Caco-2 (cell line): ENCODE data around the gene PHACTR1. TPM values are rescaled to one million over a fixed set of nuclear protein-coding genes. Genes with fewer than 3 reads are reported as not detected.

Experiments used
- BruUV-seq: library from RNA; stranded (reverse); fragments of 400-500 nt; replicated peaks from 2 replicates; lab custom pipeline; 2021; lab: Mats Ljungman, UMichigan
- CTCF ChIA-PET: fragments of 300-600 bp; sonication (Branson Sonifier 250); formaldehyde crosslinking; loops from one replicate; lab custom pipeline; 2022; ENCODE audit warnings: antibody characterized with exemption; lab: Charles Lee
- POLR2A ChIA-PET: fragments of 300-600 bp; sonication (Branson Sonifier 250); formaldehyde crosslinking; loops from one replicate; lab custom pipeline; 2022; ENCODE audit warnings: antibody characterized with exemption; lab: Charles Lee
- DNase-seq, 2 experiments: peaks; one replicate each; pipeline versions ENCODE4 v3.0.0 to v3.0.0-alpha.2; 2020 to 2022
- H3K27me3 ChIP-seq: replicated peaks from 2 replicates; pipeline ENCODE4 v1.6.0; 2011; ENCODE audit warnings: low read length; ENCODE audit not compliant: control insufficient read depth, insufficient read depth
- H3K36me3 ChIP-seq: 2 replicates; pipeline ENCODE4 v1.5.1; 2011; ENCODE audit warnings: low read length; ENCODE audit not compliant: control insufficient read depth, insufficient read depth
- H3K4me1 ChIP-seq: fragments of 250-450 bp; sonication (Bioruptor Pico); 2 replicates; pipeline ENCODE4 v1.5.1; 2020; ENCODE audit warnings: mild to moderate bottlenecking
- H3K4me3 ChIP-seq: 2 replicates; pipeline ENCODE4 v1.5.1; 2011; ENCODE audit warnings: low read depth, mild to moderate bottlenecking, control low read depth, low read length
- H3K9me3 ChIP-seq: fragments of 250-450 bp; sonication (Bioruptor Pico); 2 replicates; pipeline ENCODE4 v1.5.1; 2020; ENCODE audit warnings: mild to moderate bottlenecking, moderate library complexity
- H3K27ac Mint-ChIP-seq: one replicate; pipeline ENCODE4 v1.8.0; 2022; ENCODE audit warnings: mixed read lengths; ENCODE audit not compliant: unreplicated experiment
- H3K27me3 Mint-ChIP-seq: one replicate; pipeline ENCODE4 v1.8.0; 2022; ENCODE audit warnings: mixed read lengths; ENCODE audit not compliant: insufficient read depth, unreplicated experiment
- H3K36me3 Mint-ChIP-seq: one replicate; pipeline ENCODE4 v1.8.0; 2022; ENCODE audit warnings: mild to moderate bottlenecking, mixed read lengths; ENCODE audit not compliant: insufficient read depth, unreplicated experiment
- H3K4me1 Mint-ChIP-seq: one replicate; pipeline ENCODE4 v1.8.0; 2022; ENCODE audit warnings: low read depth, mixed read lengths; ENCODE audit not compliant: unreplicated experiment
- H3K4me3 Mint-ChIP-seq: one replicate; pipeline ENCODE4 v1.8.0; 2022; ENCODE audit warnings: mild to moderate bottlenecking, moderate library complexity, mixed read lengths; ENCODE audit not compliant: unreplicated experiment
- H3K9me3 Mint-ChIP-seq: one replicate; pipeline ENCODE4 v1.8.0; 2022; ENCODE audit warnings: mixed read lengths; ENCODE audit not compliant: unreplicated experiment
- CTCF ChIP-seq, 2 experiments: fragments of 200-600 bp in 1 of 2; IDR thresholded peaks; 1 replicate in 1 of 2; 2 replicates in 1 of 2; pipeline versions ENCODE4 v1.5.1 to v1.8.0; 2011 to 2022; ENCODE audit warnings: antibody characterized with exemption in 1 of 2, control low read depth in 1 of 2, inconsistent platforms in 1 of 2, low read depth in 1 of 2, low read length in 1 of 2, mild to moderate bottlenecking in 1 of 2, moderate library complexity in 1 of 2; ENCODE audit not compliant: insufficient read depth in 1 of 2, severe bottlenecking in 1 of 2, unreplicated experiment in 1 of 2
- intact Hi-C: fragments of 100-400 bp; cut with micrococcal nuclease; formaldehyde crosslinking; loops from one replicate; pipeline ENCODE4 v1.10.0; 2022; ENCODE audit not compliant: unreplicated experiment
- total RNA-seq: library from RNA; stranded (reverse); gene quantifications from 2 replicates; pipeline ENCODE4 v1.2.3, GENCODE V29; 2022

Gene PHACTR1
- total RNA-seq, 1 experiment from 2014 or later: 0.41 TPM

GRCh38 chr6:13166269-13166668 lies 449.7 kb downstream of the PHACTR1 start:
- H3K36me3 ChIP-seq: no peaks in the 10 kb centered on the region
- no peak for DNase-seq
- Mint-ChIP-seq H3K4me3 (no peak overlapping the region), H3K27me3 (peaks cover 17% of the 10 kb centered on the region), H3K36me3 (no peaks in the 10 kb centered on the region), H3K27ac (no peak overlapping the region), H3K4me1 (peaks cover 6% of the 10 kb centered on the region), H3K9me3 (no peaks in the 10 kb centered on the region)
- no peaks in the 10 kb centered on the region; the same call in 1 of the 2 replicates for H3K27me3 ChIP-seq
- H3K9me3 ChIP-seq: no peaks in the 10 kb centered on the region
- BruUV-seq: no TSS peak
- no peak overlapping the region for H3K4me3 ChIP-seq
- H3K4me1 ChIP-seq: no peaks in the 10 kb centered on the region
- TF ChIP-seq CTCF (IDR thresholded peaks at IDR 0.05; ENCODE audit: insufficient read depth in 1 of 2, low read depth in 1 of 2, low read length in 1 of 2, severe bottlenecking in 1 of 2, unreplicated experiment in 1 of 2): no peak
- ChIA-PET POLR2A (no interaction called here), CTCF (no interaction called here)
- intact Hi-C loops: no loop called here

GRCh38 chr6:13166916-13167315 lies 450.3 kb downstream of the PHACTR1 start:
- Histone ChIP-seq H3K4me1 (no peaks in the 10 kb centered on the region), H3K36me3 (no peaks in the 10 kb centered on the region), H3K9me3 (no peaks in the 10 kb centered on the region), H3K27me3 (no peaks in the 10 kb centered on the region; the same call in 1 of the 2 replicates), H3K4me3 (no peak overlapping the region)
- Mint-ChIP-seq H3K27me3 (peaks cover 14% of the 10 kb centered on the region), H3K4me3 (no peak overlapping the region), H3K4me1 (peaks cover 6% of the 10 kb centered on the region), H3K36me3 (no peaks in the 10 kb centered on the region), H3K9me3 (no peaks in the 10 kb centered on the region), H3K27ac (no peak overlapping the region)
- ChIA-PET POLR2A (no interaction called here), CTCF (no interaction called here)
- DNase-seq: no peak
- no TSS peak for BruUV-seq
- TF ChIP-seq CTCF (IDR thresholded peaks at IDR 0.05; ENCODE audit: insufficient read depth in 1 of 2, low read depth in 1 of 2, low read length in 1 of 2, severe bottlenecking in 1 of 2, unreplicated experiment in 1 of 2): no peak
- intact Hi-C loops: no loop called here

GRCh38 chr6:13172291-13172690 lies 455.7 kb downstream of the PHACTR1 start:
- Histone ChIP-seq H3K9me3 (no peaks in the 10 kb centered on the region), H3K27me3 (no peaks in the 10 kb centered on the region; the same call in 1 of the 2 replicates), H3K4me1 (no peaks in the 10 kb centered on the region), H3K4me3 (no peak overlapping the region), H3K36me3 (no peaks in the 10 kb centered on the region)
- Mint-ChIP-seq H3K36me3 (no peaks in the 10 kb centered on the region), H3K4me1 (no peaks in the 10 kb centered on the region), H3K9me3 (no peaks in the 10 kb centered on the region), H3K4me3 (no peak overlapping the region), H3K27ac (no peak overlapping the region), H3K27me3 (peaks cover 15% of the 10 kb centered on the region)
- DNase-seq: no peak
- CTCF ChIA-PET: no interaction called here
- TF ChIP-seq CTCF (IDR thresholded peaks at IDR 0.05; ENCODE audit: insufficient read depth in 1 of 2, low read depth in 1 of 2, low read length in 1 of 2, severe bottlenecking in 1 of 2, unreplicated experiment in 1 of 2): no peak
- BruUV-seq: no TSS peak
- POLR2A ChIA-PET: no interaction called here
- intact Hi-C loops: no loop called here
